Activated T-cell treated with anti-CD3 and anti-CD28 coated beads, Interleukin-2, amount 50 U/mL, for 4 hours (primary cell): ENCODE results near the gene CDYL. TPM values are rescaled to one million over a fixed set of nuclear protein-coding genes. Genes with fewer than 3 reads are reported as not detected.

ENCODE experiments used
- ATAC-seq, 2 donors: fragments of 200-7000 bp; cut with Tn5 transposase; one replicate each; pipeline ENCODE4 v1.10.0; 2021
- DNase-seq: peaks from one replicate; pipeline ENCODE4 v3.0.0-alpha.2; 2020
- H3K27me3 Mint-ChIP-seq: one replicate; pipeline ENCODE4 v1.8.0; 2021; ENCODE audit warnings: low read depth, mixed read lengths
- H3K36me3 Mint-ChIP-seq: one replicate; pipeline ENCODE4 v1.8.0; 2022; ENCODE audit warnings: mixed read lengths; ENCODE audit not compliant: insufficient read depth
- H3K4me1 Mint-ChIP-seq: one replicate; pipeline ENCODE4 v1.8.0; 2021; ENCODE audit warnings: low read depth, mixed read lengths
- H3K4me3 Mint-ChIP-seq: one replicate; pipeline ENCODE4 v1.8.0; 2021; ENCODE audit warnings: mild to moderate bottlenecking, moderate library complexity, mixed read lengths
- H3K9me3 Mint-ChIP-seq: one replicate; pipeline ENCODE4 v1.8.0; 2021; ENCODE audit warnings: mixed read lengths
- total RNA-seq, 3 donors: library from RNA; stranded (reverse); gene quantifications; one replicate each; pipeline ENCODE4 v1.2.1, GENCODE V29; 2021

The CDYL gene
- total RNA-seq, 3 donors from 2014 or later, result 19.1 to 22.3 (median 21.4) TPM

GRCh38 chr6:4936681-4937041, 160.5 kb downstream of the CDYL start:
- peaks cover 14% of the 10 kb centered on the region for H3K36me3 Mint-ChIP-seq
- H3K4me3 Mint-ChIP-seq, result no peak overlapping the region
- DNase-seq (no peak), ATAC-seq (no peak)
- H3K4me1 Mint-ChIP-seq, result peaks cover 54% of the 10 kb centered on the region
- H3K9me3 Mint-ChIP-seq, result no peaks in the 10 kb centered on the region
- no peaks in the 10 kb centered on the region for H3K27me3 Mint-ChIP-seq

DNA sequence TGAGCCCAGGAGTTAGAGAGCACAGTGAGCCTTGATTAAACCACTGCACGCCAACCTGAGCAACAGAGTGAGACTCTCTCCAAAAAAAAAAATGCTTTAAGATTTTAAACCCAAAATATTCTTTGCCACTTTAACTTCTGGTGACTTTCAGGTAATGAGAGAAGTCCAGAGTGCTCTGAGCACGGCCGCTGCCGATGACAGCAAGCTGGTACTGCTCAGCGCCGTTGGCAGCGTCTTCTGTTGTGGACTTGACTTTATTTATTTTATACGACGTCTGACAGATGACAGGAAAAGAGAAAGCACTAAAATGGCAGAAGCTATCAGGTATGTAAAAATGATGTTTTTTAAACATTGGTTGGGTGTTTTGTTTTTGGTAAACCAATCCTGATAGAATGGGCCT, 161.2 kb downstream of the CDYL start:
- Mint-ChIP-seq H3K4me1 (peaks cover 62% of the 10 kb centered on the region), H3K27me3 (no peaks in the 10 kb centered on the region), H3K9me3 (no peaks in the 10 kb centered on the region), H3K4me3 (no peak overlapping the region), H3K36me3 (peaks cover 17% of the 10 kb centered on the region)
- ATAC-seq (no peak), DNase-seq (no peak)

- H3K36me3 Mint-ChIP-seq, result peaks cover 26% of the 10 kb centered on the region
- no peak overlapping the region for H3K4me3 Mint-ChIP-seq
- DNase-seq (no peak), ATAC-seq (peak in 1 of 2 donors; percentile 10)
- no peaks in the 10 kb centered on the region for H3K27me3 Mint-ChIP-seq
- peaks cover 66% of the 10 kb centered on the region for H3K4me1 Mint-ChIP-seq
- H3K9me3 Mint-ChIP-seq, result no peaks in the 10 kb centered on the region
Measured at GRCh38 chr6:4939241-4939640, 163.0 kb downstream of the CDYL start.

DNA sequence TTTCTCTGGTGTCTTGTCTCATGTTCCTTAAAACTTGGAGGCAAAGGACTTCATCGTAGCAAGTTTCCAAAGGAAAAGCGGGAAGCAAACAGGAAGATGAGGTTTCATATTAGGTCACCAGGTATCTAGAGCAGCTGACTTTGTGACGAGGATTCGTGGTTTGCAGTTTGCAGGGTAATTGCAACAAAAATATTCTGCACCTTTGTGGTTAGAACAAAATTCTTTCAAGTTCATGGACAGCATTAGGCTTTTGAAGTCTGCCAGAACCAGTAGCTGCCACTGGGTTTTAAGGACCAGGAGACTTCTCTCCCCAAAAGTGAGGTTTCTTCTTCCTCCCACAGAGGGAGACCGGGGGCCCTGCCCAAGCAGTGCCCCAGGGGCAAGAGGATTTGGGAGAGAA, 164.2 kb downstream of the CDYL start:
- peaks cover 30% of the 10 kb centered on the region for H3K36me3 Mint-ChIP-seq
- H3K27me3 Mint-ChIP-seq, result no peaks in the 10 kb centered on the region
- no peaks in the 10 kb centered on the region for H3K9me3 Mint-ChIP-seq
- H3K4me1 Mint-ChIP-seq, result peaks cover 54% of the 10 kb centered on the region
- no peak for ATAC-seq
- DNase-seq, result no peak
- no peak overlapping the region for H3K4me3 Mint-ChIP-seq

- Mint-ChIP-seq H3K4me1 (peaks cover 44% of the 10 kb centered on the region), H3K9me3 (no peaks in the 10 kb centered on the region), H3K4me3 (no peak overlapping the region), H3K27me3 (no peaks in the 10 kb centered on the region), H3K36me3 (peaks cover 31% of the 10 kb centered on the region)
- DNase-seq (no peak), ATAC-seq (peak; percentile 92 to 93)
Measured at GRCh38 chr6:4941782-4942672, 165.8 kb downstream of the CDYL start.

GRCh38 chr6:4942673-4943009, 166.4 kb downstream of the CDYL start:
- peaks cover 44% of the 10 kb centered on the region for H3K4me1 Mint-ChIP-seq
- no peaks in the 10 kb centered on the region for H3K9me3 Mint-ChIP-seq
- H3K36me3 Mint-ChIP-seq, result peaks cover 31% of the 10 kb centered on the region
- H3K27me3 Mint-ChIP-seq, result no peaks in the 10 kb centered on the region
- H3K4me3 Mint-ChIP-seq, result no peak overlapping the region
- ATAC-seq, result no peak
- no peak for DNase-seq

GRCh38 chr6:4943716-4944115, 167.5 kb downstream of the CDYL start:
- DNase-seq (no peak), ATAC-seq (no peak)
- Mint-ChIP-seq H3K36me3 (peaks cover 31% of the 10 kb centered on the region), H3K27me3 (no peaks in the 10 kb centered on the region), H3K9me3 (no peaks in the 10 kb centered on the region), H3K4me1 (peaks cover 44% of the 10 kb centered on the region), H3K4me3 (no peak overlapping the region)

DNA sequence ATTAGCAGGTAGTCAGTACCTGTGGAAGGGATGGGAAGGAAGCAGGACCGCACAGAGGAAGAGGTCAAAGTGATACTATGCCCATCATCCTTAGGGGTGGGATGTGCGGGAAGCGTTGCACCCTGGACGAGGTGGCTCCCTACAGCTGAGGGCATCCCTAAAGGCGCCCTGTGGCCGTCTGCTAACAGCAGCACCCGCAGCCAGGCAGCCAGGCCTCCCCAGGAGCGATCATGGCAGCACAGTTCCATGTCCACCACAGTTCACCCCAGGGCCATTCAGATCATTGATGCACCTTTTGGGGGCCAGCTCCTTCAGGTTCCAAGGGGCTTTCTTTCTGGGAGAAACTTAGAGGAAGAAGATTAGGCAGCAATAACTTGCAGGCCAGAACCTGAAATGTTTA, 168.1 kb downstream of the CDYL start:
- Mint-ChIP-seq H3K36me3 (peaks cover 32% of the 10 kb centered on the region), H3K4me3 (no peak overlapping the region), H3K9me3 (no peaks in the 10 kb centered on the region), H3K27me3 (no peaks in the 10 kb centered on the region), H3K4me1 (peaks cover 41% of the 10 kb centered on the region)
- DNase-seq (no peak), ATAC-seq (no peak)

GRCh38 chr6:4946521-4946920, 170.3 kb downstream of the CDYL start:
- ATAC-seq, result no peak
- Mint-ChIP-seq H3K4me1 (peaks cover 21% of the 10 kb centered on the region), H3K36me3 (peaks cover 44% of the 10 kb centered on the region), H3K9me3 (no peaks in the 10 kb centered on the region), H3K27me3 (no peaks in the 10 kb centered on the region), H3K4me3 (no peak overlapping the region)
- DNase-seq, result no peak

DNA sequence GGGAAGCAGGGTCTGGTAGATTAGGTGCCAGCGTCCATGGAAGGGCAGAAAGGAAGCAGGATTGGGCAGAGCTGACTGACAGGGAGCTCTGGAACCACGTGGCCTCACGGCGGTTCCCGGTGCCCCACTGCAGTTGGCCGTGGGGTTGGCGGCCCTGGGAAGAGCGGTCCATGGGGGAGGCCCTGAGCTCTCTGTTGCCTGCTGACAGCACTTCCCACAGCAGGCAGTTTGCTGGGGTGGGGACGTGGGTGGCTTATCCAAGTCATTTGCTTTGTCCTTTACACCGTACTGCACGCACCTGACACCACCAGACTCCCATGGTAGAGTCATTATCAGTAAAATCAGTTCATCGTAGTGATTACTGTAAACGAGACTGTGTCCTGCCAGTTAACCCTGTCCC, 171.5 kb downstream of the CDYL start:
- DNase-seq (no peak), ATAC-seq (no peak)
- peaks cover 45% of the 10 kb centered on the region for H3K36me3 Mint-ChIP-seq

GRCh38 chr6:4948781-4949450, 172.7 kb downstream of the CDYL start:
- H3K4me1 Mint-ChIP-seq, result peaks cover 2% of the 10 kb centered on the region
- no peaks in the 10 kb centered on the region for H3K9me3 Mint-ChIP-seq
- no peak overlapping the region for H3K4me3 Mint-ChIP-seq
- peaks cover 46% of the 10 kb centered on the region for H3K36me3 Mint-ChIP-seq
- DNase-seq (no peak), ATAC-seq (no peak)
- H3K27me3 Mint-ChIP-seq, result no peaks in the 10 kb centered on the region

More for the DNA sequence above, 171.5 kb downstream of the CDYL start:
- Mint-ChIP-seq H3K27me3 (no peaks in the 10 kb centered on the region), H3K9me3 (no peaks in the 10 kb centered on the region), H3K4me3 (no peak overlapping the region), H3K4me1 (peaks cover 9% of the 10 kb centered on the region)

DNA sequence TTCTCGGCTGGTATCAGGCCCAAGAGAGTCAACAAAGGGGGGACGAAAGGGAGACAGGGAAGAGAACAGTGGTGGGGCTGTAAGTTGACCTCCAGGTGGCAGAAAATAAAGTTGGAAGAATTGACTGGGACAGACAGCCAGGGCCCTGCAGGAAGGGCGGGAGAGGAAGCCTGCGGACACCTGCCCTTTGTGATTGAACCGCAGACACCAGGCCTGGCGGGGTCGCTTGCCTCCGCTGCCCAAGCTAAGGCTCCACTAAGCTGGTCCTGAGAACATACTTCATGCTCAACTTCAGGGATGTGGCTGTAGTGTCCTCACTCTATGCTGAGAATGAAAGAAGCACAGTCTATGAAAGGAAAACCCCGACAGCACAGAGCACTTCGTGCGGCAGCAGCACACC, 173.9 kb downstream of the CDYL start:
- no peak for DNase-seq

GRCh38 chr6:4950836-4951533, 174.8 kb downstream of the CDYL start:
- peaks cover 33% of the 10 kb centered on the region for H3K36me3 Mint-ChIP-seq
- ATAC-seq (no peak), DNase-seq (no peak)
- no peaks in the 10 kb centered on the region for H3K4me1 Mint-ChIP-seq
- no peak overlapping the region for H3K4me3 Mint-ChIP-seq
- no peaks in the 10 kb centered on the region for H3K9me3 Mint-ChIP-seq
- no peaks in the 10 kb centered on the region for H3K27me3 Mint-ChIP-seq

More for the DNA sequence above, 173.9 kb downstream of the CDYL start:
- H3K36me3 Mint-ChIP-seq, result peaks cover 38% of the 10 kb centered on the region
- no peak for ATAC-seq
- H3K4me3 Mint-ChIP-seq, result no peak overlapping the region
- H3K9me3 Mint-ChIP-seq, result no peaks in the 10 kb centered on the region
- H3K27me3 Mint-ChIP-seq, result no peaks in the 10 kb centered on the region
- H3K4me1 Mint-ChIP-seq, result no peaks in the 10 kb centered on the region

- Mint-ChIP-seq H3K27me3 (no peaks in the 10 kb centered on the region), H3K9me3 (no peaks in the 10 kb centered on the region), H3K4me1 (no peaks in the 10 kb centered on the region), H3K36me3 (peaks cover 28% of the 10 kb centered on the region), H3K4me3 (no peak overlapping the region)
- ATAC-seq (no peak), DNase-seq (no peak)
Measured at GRCh38 chr6:4953440-4953839, 177.2 kb downstream of the CDYL start.
